HEK293 (cell line): ENCODE results near the gene MGMT.
A peak's percentile ranks its signal among the peaks of the same experiment; 100 is the strongest.

Experiments used
- BCL6B ChIP-seq: fragments of 450-650 bp; formaldehyde crosslinking; IDR thresholded peaks from 2 replicates; pipeline ENCODE4 v1.5.1; 2017; ENCODE audit warnings: missing biosample characterization, missing genetic modification characterization
- INSM2 ChIP-seq: fragments of 450-650 bp; formaldehyde crosslinking; IDR thresholded peaks from 2 replicates; pipeline ENCODE4 v1.5.1; 2016; ENCODE audit warnings: missing biosample characterization, missing genetic modification characterization
- KLF16 ChIP-seq: fragments of 450-650 bp; formaldehyde crosslinking; IDR thresholded peaks from 2 replicates; pipeline ENCODE4 v1.5.1; 2017; ENCODE audit warnings: missing biosample characterization, missing genetic modification characterization
- OSR2 ChIP-seq: fragments of 450-650 bp; formaldehyde crosslinking; IDR thresholded peaks from 2 replicates; pipeline ENCODE4 v1.5.1; 2016; ENCODE audit warnings: missing biosample characterization, missing genetic modification characterization
- TCF7L2 ChIP-seq: IDR thresholded peaks from 2 replicates; pipeline ENCODE4 v1.6.1; 2011; ENCODE audit warnings: low read depth, mild to moderate bottlenecking, inconsistent platforms, low read length, moderate library complexity, borderline replicate concordance
- WT1 ChIP-seq: fragments of 450-650 bp; formaldehyde crosslinking; IDR thresholded peaks from 2 replicates; pipeline ENCODE4 v1.5.1; 2016; ENCODE audit warnings: missing biosample characterization, missing genetic modification characterization
- YY1 ChIP-seq: fragments of 450-650 bp; formaldehyde crosslinking; IDR thresholded peaks from 2 replicates; pipeline ENCODE4 v1.5.1; 2018; ENCODE audit warnings: missing biosample characterization, missing genetic modification characterization
- ZBTB10 ChIP-seq: fragments of 450-650 bp; formaldehyde crosslinking; IDR thresholded peaks from 2 replicates; pipeline ENCODE4 v1.5.1; 2016; ENCODE audit warnings: missing biosample characterization, missing genetic modification characterization
- ZBTB20 ChIP-seq: fragments of 450-650 bp; formaldehyde crosslinking; IDR thresholded peaks from 2 replicates; pipeline ENCODE4 v1.5.1; 2016; ENCODE audit warnings: missing biosample characterization, missing genetic modification characterization
- ZBTB8A ChIP-seq: fragments of 450-650 bp; formaldehyde crosslinking; IDR thresholded peaks from 2 replicates; pipeline ENCODE4 v1.5.1; 2016; ENCODE audit warnings: missing biosample characterization, missing genetic modification characterization
- ZEB2 ChIP-seq: fragments of 450-650 bp; formaldehyde crosslinking; IDR thresholded peaks from 2 replicates; pipeline ENCODE4 v1.5.1; 2016; ENCODE audit warnings: missing biosample characterization, missing genetic modification characterization
- ZNF146 ChIP-seq: fragments of 450-650 bp; formaldehyde crosslinking; IDR thresholded peaks from 2 replicates; pipeline ENCODE4 v1.5.1; 2016; ENCODE audit warnings: missing biosample characterization, missing genetic modification characterization
- ZNF18 ChIP-seq: fragments of 450-650 bp; formaldehyde crosslinking; IDR thresholded peaks from 2 replicates; pipeline ENCODE4 v1.5.1; 2016; ENCODE audit warnings: missing biosample characterization, missing genetic modification characterization
- ZNF2 ChIP-seq: fragments of 450-650 bp; formaldehyde crosslinking; IDR thresholded peaks from 2 replicates; pipeline ENCODE4 v1.5.1; 2016; ENCODE audit warnings: missing biosample characterization, missing genetic modification characterization
- ZNF558 ChIP-seq: fragments of 450-650 bp; formaldehyde crosslinking; IDR thresholded peaks from 2 replicates; pipeline ENCODE4 v1.5.1; 2016; ENCODE audit warnings: missing biosample characterization, missing genetic modification characterization
- ZNF610 ChIP-seq: fragments of 450-650 bp; formaldehyde crosslinking; IDR thresholded peaks from 2 replicates; pipeline ENCODE4 v1.5.1; 2016; ENCODE audit warnings: missing biosample characterization, missing genetic modification characterization, borderline replicate concordance
- ZNF677 ChIP-seq: fragments of 450-650 bp; IDR thresholded peaks from 2 replicates; pipeline ENCODE4 v1.5.0; 2018; ENCODE audit warnings: missing biosample characterization, mild to moderate bottlenecking, missing genetic modification characterization, moderate library complexity
- ZNF692 ChIP-seq: fragments of 450-650 bp; formaldehyde crosslinking; IDR thresholded peaks from 2 replicates; pipeline ENCODE4 v1.5.1; 2016; ENCODE audit warnings: missing biosample characterization, missing genetic modification characterization
- ZNF707 ChIP-seq: fragments of 450-650 bp; formaldehyde crosslinking; IDR thresholded peaks from 2 replicates; pipeline ENCODE4 v1.5.1; 2016; ENCODE audit warnings: missing biosample characterization, missing genetic modification characterization
- ZSCAN23 ChIP-seq: fragments of 450-650 bp; formaldehyde crosslinking; IDR thresholded peaks from 2 replicates; pipeline ENCODE4 v1.5.1; 2016; ENCODE audit warnings: missing biosample characterization, missing genetic modification characterization

Gene MGMT

GRCh38 chr10:129440722-129441316, 26.2 kb upstream of the MGMT start (continued):
- TF ChIP-seq ZNF18 (tag by site-specific recombination) = peak; percentile 61; the same call in 1 of the 2 replicates
- TF ChIP-seq ZEB2 (tag by site-specific recombination) = peak; percentile 23; the same call in 1 of the 2 replicates
- peak; percentile 48; the same call in 1 of the 2 replicates for TF ChIP-seq KLF16 (tag by site-specific recombination)
- TF ChIP-seq INSM2 (tag by site-specific recombination) = peak; percentile 95
- peak; percentile 67 for TF ChIP-seq ZNF146 (tag by site-specific recombination)
- TF ChIP-seq ZNF558 (tag by site-specific recombination) = no peak
- no peak; the same call in 1 of the 2 replicates for TF ChIP-seq ZBTB20
- TF ChIP-seq ZBTB10 (tag by site-specific recombination) = no peak
- TF ChIP-seq OSR2 = peak; percentile 77
- peak; percentile 42; the same call in 1 of the 2 replicates for TF ChIP-seq ZNF2 (tag by site-specific recombination)
- peak; percentile 24; the same call in 1 of the 2 replicates for TF ChIP-seq ZBTB8A (tag by site-specific recombination)
- no peak for TF ChIP-seq ZNF692 (tag by site-specific recombination)
- TF ChIP-seq TCF7L2 = 0 out of 2 replicates have a peak, but pooled peaks have one; percentile 19
- peak; percentile 87; the same call in 1 of the 2 replicates for TF ChIP-seq ZSCAN23 (tag by site-specific recombination)
- no peak for TF ChIP-seq ZNF707 (tag by site-specific recombination)
- TF ChIP-seq WT1 = peak; percentile 29; the same call in 1 of the 2 replicates
- 0 out of 2 replicates have a peak, but pooled peaks have one; percentile 24 for TF ChIP-seq ZNF610 (tag by site-specific recombination)
- TF ChIP-seq BCL6B = no peak
- TF ChIP-seq YY1 = 0 out of 2 replicates have a peak, but pooled peaks have one; percentile 22
- no peak for TF ChIP-seq ZNF677 (tag by site-specific recombination)
